Measurements from ENCODE around the gene PLSCR2. TPM values are rescaled to one million over a fixed set of nuclear protein-coding genes. Genes with fewer than 3 reads are reported as not detected.

The PLSCR2 gene
- total RNA-seq, 1 experiment from 2014 or later = not detected

DNA sequence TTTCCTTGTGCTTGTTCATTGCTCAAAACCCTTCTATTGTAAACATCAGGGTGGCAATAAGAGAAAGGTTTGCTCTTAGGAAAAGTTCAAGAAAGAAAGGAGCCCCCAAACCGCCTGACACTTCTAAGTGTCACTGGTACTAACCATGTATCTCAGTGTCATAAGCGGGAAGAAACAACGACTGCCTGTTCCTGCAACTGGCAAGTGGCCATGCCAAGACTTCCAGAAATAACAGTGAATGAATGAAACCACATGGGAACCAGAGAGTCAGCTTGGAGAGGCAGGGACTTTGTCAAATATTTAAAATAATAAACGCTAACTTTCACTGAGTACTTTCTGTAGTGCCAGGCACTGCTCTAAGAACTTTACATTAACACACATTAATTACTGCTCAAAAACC is 1.1 kb downstream of the PLSCR2 start (continued):
- TF ChIP-seq ZBTB33 (IDR thresholded peaks at IDR 0.05; ENCODE audit: extremely low read depth, insufficient replicate concordance, low read length) (no peak), EZH2phosphoT487 (IDR thresholded peaks at IDR 0.05; ENCODE audit: borderline replicate concordance) (no peak)

DNA sequence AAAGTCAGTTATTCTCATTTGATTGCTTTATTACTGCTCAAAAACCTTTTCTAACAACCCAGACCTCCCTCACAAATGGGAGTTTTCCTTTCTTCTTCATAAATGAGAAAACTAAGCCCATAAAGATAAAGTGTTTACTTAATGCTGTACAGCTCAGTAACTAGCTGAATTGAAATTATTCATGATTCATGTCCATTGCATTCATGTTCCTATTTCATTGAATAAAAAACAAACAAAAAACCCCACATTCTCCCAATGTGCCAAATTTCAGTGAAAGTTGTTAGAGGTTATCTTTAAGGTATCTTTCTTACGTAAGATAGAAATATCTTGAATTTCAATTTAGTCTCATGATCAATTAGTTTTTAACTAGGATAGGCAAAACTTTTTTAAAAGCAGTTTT is 2.8 kb downstream of the PLSCR2 start:
- H3K9me3 ChIP-seq (ENCODE audit: control insufficient read depth in 1 of 2, insufficient read depth in 1 of 2, low read depth in 1 of 2, low read length in 2 of 2) = no peaks in the 10 kb centered on the region
- TF ChIP-seq POLR2A (IDR thresholded peaks at IDR 0.05; ENCODE audit: borderline replicate concordance, extremely low read depth, insufficient read depth, insufficient read length) (no peak), JUND (IDR thresholded peaks at IDR 0.05) (no peak), SIN3A (IDR thresholded peaks at IDR 0.05; ENCODE audit: low read depth) (no peak), CBX3 (IDR thresholded peaks at IDR 0.05; ENCODE audit: low read depth) (no peak), EGR1 (IDR thresholded peaks at IDR 0.05; ENCODE audit: low read depth) (no peak), EZH2phosphoT487 (IDR thresholded peaks at IDR 0.05; ENCODE audit: borderline replicate concordance) (no peak), SP1 (IDR thresholded peaks at IDR 0.05; ENCODE audit: low read depth) (no peak), TCF7L2 (IDR thresholded peaks at IDR 0.05; ENCODE audit: borderline replicate concordance, extremely low read depth, insufficient read depth, insufficient read length) (no peak), ZNF274 (IDR thresholded peaks at IDR 0.05; ENCODE audit: low read depth, low read length) (no peak), ZBTB33 (IDR thresholded peaks at IDR 0.05; ENCODE audit: extremely low read depth, insufficient replicate concordance, low read length) (no peak)
- TF ChIP-seq, protein P1, sequence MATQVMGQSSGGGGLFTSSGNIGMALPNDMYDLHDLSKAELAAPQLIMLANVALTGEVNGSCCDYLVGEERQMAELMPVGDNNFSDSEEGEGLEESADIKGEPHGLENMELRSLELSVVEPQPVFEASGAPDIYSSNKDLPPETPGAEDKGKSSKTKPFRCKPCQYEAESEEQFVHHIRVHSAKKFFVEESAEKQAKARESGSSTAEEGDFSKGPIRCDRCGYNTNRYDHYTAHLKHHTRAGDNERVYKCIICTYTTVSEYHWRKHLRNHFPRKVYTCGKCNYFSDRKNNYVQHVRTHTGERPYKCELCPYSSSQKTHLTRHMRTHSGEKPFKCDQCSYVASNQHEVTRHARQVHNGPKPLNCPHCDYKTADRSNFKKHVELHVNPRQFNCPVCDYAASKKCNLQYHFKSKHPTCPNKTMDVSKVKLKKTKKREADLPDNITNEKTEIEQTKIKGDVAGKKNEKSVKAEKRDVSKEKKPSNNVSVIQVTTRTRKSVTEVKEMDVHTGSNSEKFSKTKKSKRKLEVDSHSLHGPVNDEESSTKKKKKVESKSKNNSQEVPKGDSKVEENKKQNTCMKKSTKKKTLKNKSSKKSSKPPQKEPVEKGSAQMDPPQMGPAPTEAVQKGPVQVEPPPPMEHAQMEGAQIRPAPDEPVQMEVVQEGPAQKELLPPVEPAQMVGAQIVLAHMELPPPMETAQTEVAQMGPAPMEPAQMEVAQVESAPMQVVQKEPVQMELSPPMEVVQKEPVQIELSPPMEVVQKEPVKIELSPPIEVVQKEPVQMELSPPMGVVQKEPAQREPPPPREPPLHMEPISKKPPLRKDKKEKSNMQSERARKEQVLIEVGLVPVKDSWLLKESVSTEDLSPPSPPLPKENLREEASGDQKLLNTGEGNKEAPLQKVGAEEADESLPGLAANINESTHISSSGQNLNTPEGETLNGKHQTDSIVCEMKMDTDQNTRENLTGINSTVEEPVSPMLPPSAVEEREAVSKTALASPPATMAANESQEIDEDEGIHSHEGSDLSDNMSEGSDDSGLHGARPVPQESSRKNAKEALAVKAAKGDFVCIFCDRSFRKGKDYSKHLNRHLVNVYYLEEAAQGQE (IDR thresholded peaks at IDR 0.05; ENCODE audit: low read depth) = no peak
- H3K9me2 ChIP-seq (ENCODE audit: insufficient read depth) = no peaks in the 10 kb centered on the region
- DNase-seq (ENCODE audit: low read depth, low spot score) (no peak), ATAC-seq (no peak)
- H3K9ac ChIP-seq (ENCODE audit: low read length) = no peak overlapping the region
- no TSS peak for BruUV-seq (replicated peaks)
- H3K4me2 ChIP-seq (ENCODE audit: low read length) = no peak overlapping the region
- no peak overlapping the region for H3K4me3 ChIP-seq (replicated peaks in 1 of 2; ENCODE audit: low read depth in 1 of 2, low read length in 2 of 2)
- intact Hi-C loops (cut with micrococcal nuclease) = no loop called here
- H3K36me3 ChIP-seq (ENCODE audit: control insufficient read depth in 1 of 2, insufficient read depth in 2 of 2, low read length in 2 of 2) = no peaks in the 10 kb centered on the region
- no peaks in the 10 kb centered on the region for H3K4me1 ChIP-seq (ENCODE audit: control insufficient read depth in 1 of 2, insufficient read depth in 2 of 2, low read length in 2 of 2)
- POLR2A ChIA-PET = no interaction called here
- no peaks in the 10 kb centered on the region for H4K20me1 ChIP-seq (ENCODE audit: insufficient read depth)
- CTCF ChIA-PET = no interaction called here
- no peaks in the 10 kb centered on the region for H3K27me3 ChIP-seq (ENCODE audit: insufficient read depth, low read length)
- RAD21 ChIA-PET (ENCODE audit: low non-redundant PET in 1 of 2, low total read pairs in 2 of 2, uncharacterized antibody in 2 of 2, unreplicated experiment in 2 of 2) = no interaction called here
- no peak overlapping the region for H2AFZ ChIP-seq (ENCODE audit: low read depth, low read length, poor library complexity, severe bottlenecking)
- no peak overlapping the region for H3K27ac ChIP-seq (ENCODE audit: low read depth, low read length)
- H3K79me2 ChIP-seq (ENCODE audit: insufficient read depth, low read length) = no peaks in the 10 kb centered on the region
